ENCODE data around the gene GPR107.

Gene GPR107

GRCh38 chr9:130107234-130107861, 53.6 kb downstream of the GPR107 start:
- in situ Hi-C loops (cut with MboI; ENCODE audit: low sequenced_read_pairs) = loop anchor here (25.0 kb wide), 1 partner anchor 230 kb away; no protein-coding TSS in a partner anchor

- in situ Hi-C loops (cut with MboI; ENCODE audit: low sequenced_read_pairs) = loop anchor here (25.0 kb wide), 1 partner anchor 229 kb away; no protein-coding TSS in a partner anchor
Observed at GRCh38 chr9:130107955-130108354, 54.2 kb downstream of the GPR107 start.

GRCh38 chr9:130110166-130110565, 56.5 kb downstream of the GPR107 start:
- in situ Hi-C loops (cut with MboI; ENCODE audit: low sequenced_read_pairs) = loop anchor here (5.0 to 25.0 kb wide), 2 partner anchors 127 to 227 kb away; no protein-coding TSS in a partner anchor

- in situ Hi-C loops (cut with MboI; ENCODE audit: low sequenced_read_pairs) = loop anchor here (5.0 to 25.0 kb wide), 2 partner anchors 127 to 227 kb away; no protein-coding TSS in a partner anchor
Observed at GRCh38 chr9:130110596-130111021, 56.9 kb downstream of the GPR107 start.

- in situ Hi-C loops (cut with MboI; ENCODE audit: low sequenced_read_pairs) = loop anchor here (5.0 to 25.0 kb wide), 2 partner anchors 125 to 225 kb away; no protein-coding TSS in a partner anchor
Observed at GRCh38 chr9:130111786-130112537, 58.3 kb downstream of the GPR107 start.

GRCh38 chr9:130112538-130113151, 58.9 kb downstream of the GPR107 start:
- in situ Hi-C loops (cut with MboI; ENCODE audit: low sequenced_read_pairs) = loop anchor here (5.0 to 25.0 kb wide), 2 partner anchors 125 to 225 kb away; no protein-coding TSS in a partner anchor

GRCh38 chr9:130114741-130115140, 61.0 kb downstream of the GPR107 start:
- in situ Hi-C loops (cut with MboI; ENCODE audit: low sequenced_read_pairs) = loop anchor here (5.0 to 25.0 kb wide), 2 partner anchors 123 to 223 kb away; no protein-coding TSS in a partner anchor

GRCh38 chr9:130116346-130116745, 62.6 kb downstream of the GPR107 start:
- in situ Hi-C loops (cut with MboI; ENCODE audit: low sequenced_read_pairs) = loop anchor here (25.0 kb wide), 1 partner anchor 221 kb away; no protein-coding TSS in a partner anchor

GRCh38 chr9:130117376-130117775, 63.7 kb downstream of the GPR107 start:
- in situ Hi-C loops (cut with MboI; ENCODE audit: low sequenced_read_pairs) = loop anchor here (25.0 kb wide), 1 partner anchor 220 kb away; no protein-coding TSS in a partner anchor

- in situ Hi-C loops (cut with MboI; ENCODE audit: low sequenced_read_pairs) = loop anchor here (25.0 kb wide), 1 partner anchor 219 kb away; no protein-coding TSS in a partner anchor
Observed at GRCh38 chr9:130117816-130118632, 64.3 kb downstream of the GPR107 start.

GRCh38 chr9:130118841-130119518, 65.3 kb downstream of the GPR107 start:
- in situ Hi-C loops (cut with MboI; ENCODE audit: low sequenced_read_pairs) = loop anchor here (25.0 kb wide), 1 partner anchor 218 kb away; no protein-coding TSS in a partner anchor

GRCh38 chr9:130119519-130120298, 66.0 kb downstream of the GPR107 start:
- in situ Hi-C loops (cut with MboI; ENCODE audit: low sequenced_read_pairs) = loop anchor here (25.0 kb wide), 1 partner anchor 218 kb away; no protein-coding TSS in a partner anchor

GRCh38 chr9:130120299-130120587, 66.5 kb downstream of the GPR107 start:
- in situ Hi-C loops (cut with MboI; ENCODE audit: low sequenced_read_pairs) = loop anchor here (25.0 kb wide), 1 partner anchor 217 kb away; no protein-coding TSS in a partner anchor

GRCh38 chr9:130120832-130121231, 67.1 kb downstream of the GPR107 start:
- in situ Hi-C loops (cut with MboI; ENCODE audit: low sequenced_read_pairs) = loop anchor here (25.0 kb wide), 1 partner anchor 216 kb away; no protein-coding TSS in a partner anchor

- in situ Hi-C loops (cut with MboI; ENCODE audit: low sequenced_read_pairs) = loop anchor here (25.0 kb wide), 1 partner anchor 215 kb away; no protein-coding TSS in a partner anchor
Observed at GRCh38 chr9:130122456-130122855, 68.8 kb downstream of the GPR107 start.

- in situ Hi-C loops (cut with MboI; ENCODE audit: low sequenced_read_pairs) = loop anchor here (25.0 kb wide), 1 partner anchor 213 kb away; no protein-coding TSS in a partner anchor
Observed at GRCh38 chr9:130124085-130124860, 70.6 kb downstream of the GPR107 start.

GRCh38 chr9:130126721-130127433, 73.2 kb downstream of the GPR107 start:
- in situ Hi-C loops (cut with MboI; ENCODE audit: low sequenced_read_pairs) = no loop called here
